T47D (cell line): ENCODE data around the gene SLC4A5.

Experiments
- DNase-seq, 2 experiments: peaks; one replicate each; pipeline versions ENCODE4 v3.0.0 to v3.0.0-alpha.2; 2011 to 2012; ENCODE audit warnings: low read depth in 1 of 2, low spot score in 1 of 2
- JUND ChIP-seq: IDR thresholded peaks from 2 replicates; pipeline ENCODE4 v1.6.1; 2012; ENCODE audit warnings: low read depth
- in situ Hi-C: cut with HindIII; loops from 2 replicates; pipeline ENCODE4 v1.10.0; 2016; ENCODE audit warnings: low sequenced_read_pairs, low pct_unique_long_range_greater_than_20kb

SLC4A5 gene

DNA sequence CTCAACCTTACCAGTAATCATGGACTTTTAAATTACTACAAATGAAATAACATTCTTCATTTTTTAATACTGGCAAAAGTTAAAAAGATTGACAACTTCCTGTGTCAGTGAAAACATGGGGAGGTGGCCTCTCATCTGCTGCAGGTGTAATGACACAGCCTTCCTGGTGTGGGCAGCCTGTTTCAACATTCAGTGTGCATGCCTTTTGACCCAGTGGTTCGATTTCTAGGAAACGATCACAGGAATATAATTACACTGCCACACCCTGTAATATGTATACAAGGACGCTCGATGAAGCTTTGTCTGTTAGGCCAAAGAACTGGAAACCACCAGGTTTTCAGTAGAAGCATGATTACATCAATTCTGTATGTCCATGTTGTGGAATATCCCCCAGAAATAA, 76.1 kb downstream of the SLC4A5 start:
- in situ Hi-C loops, result no loop called here
- peak in 1 of 2 experiments; percentile 56 for DNase-seq
- no peak for TF ChIP-seq JUND

DNA sequence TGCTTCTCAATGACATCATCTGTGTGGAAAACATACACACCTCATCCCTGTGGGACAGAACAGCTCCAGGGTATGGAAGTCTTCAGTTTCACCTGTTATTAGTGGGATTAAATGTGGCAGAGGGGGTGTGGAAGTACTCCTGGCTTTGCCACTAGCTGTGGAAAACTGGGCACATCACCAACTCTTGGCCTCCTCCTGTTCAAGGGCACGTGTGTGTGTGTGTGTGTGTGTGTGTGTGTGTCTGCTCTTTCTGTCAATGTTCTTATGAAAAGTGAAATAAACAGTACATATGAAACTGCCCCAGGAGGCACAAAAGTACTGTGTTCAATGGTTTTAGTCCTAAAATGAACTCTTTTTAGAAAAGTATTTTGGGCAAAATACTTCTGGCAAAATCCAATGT, 78.9 kb downstream of the SLC4A5 start:
- DNase-seq, result no peak
- in situ Hi-C loops, result no loop called here
- no peak for TF ChIP-seq JUND

DNA sequence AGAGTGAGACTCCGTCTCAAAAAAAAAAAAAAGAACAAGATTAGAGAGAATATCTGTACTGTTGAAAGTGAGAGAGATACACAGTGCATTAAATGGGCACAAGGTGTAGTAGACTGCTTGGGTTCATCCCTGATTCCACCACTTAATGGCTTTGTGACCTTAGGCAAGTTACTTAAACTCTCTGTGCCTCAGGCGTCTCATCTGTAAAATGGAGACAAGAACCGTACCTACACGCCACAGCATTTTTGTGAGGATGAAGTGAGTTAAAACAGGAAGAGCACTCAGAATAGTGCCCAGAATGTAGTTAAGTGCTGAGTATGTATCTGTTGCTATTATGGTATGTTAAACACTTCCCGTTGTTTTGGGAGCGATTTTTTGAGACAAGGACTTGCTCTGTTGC, 80.5 kb downstream of the SLC4A5 start:
- TF ChIP-seq JUND, result no peak
- no peak for DNase-seq
- in situ Hi-C loops, result no loop called here

DNA sequence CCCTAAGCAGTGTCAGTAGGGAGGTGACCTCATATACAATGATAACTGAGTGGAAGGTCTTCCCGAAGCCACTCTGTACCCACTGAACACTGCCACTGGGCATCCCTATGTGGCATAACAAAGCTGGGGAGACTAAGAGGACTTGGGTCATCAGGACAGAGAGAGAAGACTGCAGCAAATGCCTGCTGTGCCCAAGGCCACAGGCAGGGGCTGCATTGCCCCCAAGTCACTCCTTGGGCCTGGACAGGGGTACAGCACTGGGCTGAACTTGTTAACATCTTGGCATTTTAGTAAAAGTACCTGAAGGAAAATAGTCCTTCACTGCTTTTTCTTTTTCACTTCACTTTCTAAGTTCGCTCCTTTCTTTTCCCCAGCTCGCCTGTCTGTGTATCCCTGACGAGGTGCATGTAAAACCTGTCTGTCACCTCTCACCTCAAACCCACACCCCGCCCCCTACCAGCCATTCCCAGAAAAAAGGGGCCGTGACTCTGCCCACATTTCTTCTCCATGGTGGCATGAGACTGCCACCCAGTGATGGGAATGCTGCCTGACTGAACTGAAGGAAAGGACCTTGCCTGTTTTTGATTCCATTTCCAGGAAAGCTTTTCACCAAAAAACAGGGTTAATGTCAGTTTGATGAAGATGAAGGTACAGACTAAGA, 81.9 kb downstream of the SLC4A5 start:
- no peak for TF ChIP-seq JUND

DNA sequence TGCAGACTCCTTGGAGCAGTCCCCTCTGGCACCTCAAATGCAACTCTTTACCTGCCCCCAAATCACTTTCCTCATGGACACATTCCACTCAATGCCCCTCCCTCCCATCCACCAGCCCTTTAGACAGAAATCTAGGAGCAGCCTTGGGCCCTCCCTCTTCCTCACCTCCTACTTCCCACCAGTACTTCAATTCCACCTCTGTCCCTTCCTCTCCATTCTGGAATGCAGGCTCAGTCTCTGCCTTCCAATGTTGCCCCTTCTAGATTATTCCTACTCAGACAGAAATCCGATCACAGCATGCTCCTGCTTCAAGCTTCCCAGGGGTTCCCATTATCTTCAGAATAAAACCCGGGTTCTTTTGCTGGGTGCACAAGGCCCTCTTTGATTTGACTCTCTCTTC, 82.7 kb downstream of the SLC4A5 start:
- no peak for DNase-seq
- no peak for TF ChIP-seq JUND
- in situ Hi-C loops, result no loop called here

More for the DNA sequence above, 81.9 kb downstream of the SLC4A5 start:
- in situ Hi-C loops, result no loop called here
- DNase-seq, result peak; percentile 60 to 86

DNA sequence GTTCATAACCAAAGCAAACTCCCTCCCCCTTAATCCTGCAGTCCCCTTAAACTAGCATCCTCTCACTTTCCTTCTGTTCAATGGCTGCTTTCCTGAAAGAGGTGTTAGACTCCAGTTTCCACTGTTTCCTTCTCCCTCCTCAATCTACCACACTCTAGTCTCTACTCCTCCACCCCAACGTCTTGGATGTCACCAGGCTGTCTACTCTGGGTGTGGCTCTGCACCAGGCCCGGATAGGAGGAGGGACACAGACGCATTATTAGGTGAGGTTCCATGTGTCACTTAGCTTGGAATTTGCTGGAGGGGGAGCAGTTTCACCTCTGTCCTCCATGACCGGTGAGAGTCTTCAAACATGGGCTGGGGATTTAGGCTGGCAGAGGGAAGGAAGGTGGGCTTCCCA, 83.5 kb downstream of the SLC4A5 start:
- DNase-seq, result no peak
- no peak for TF ChIP-seq JUND
- in situ Hi-C loops, result no loop called here

DNA sequence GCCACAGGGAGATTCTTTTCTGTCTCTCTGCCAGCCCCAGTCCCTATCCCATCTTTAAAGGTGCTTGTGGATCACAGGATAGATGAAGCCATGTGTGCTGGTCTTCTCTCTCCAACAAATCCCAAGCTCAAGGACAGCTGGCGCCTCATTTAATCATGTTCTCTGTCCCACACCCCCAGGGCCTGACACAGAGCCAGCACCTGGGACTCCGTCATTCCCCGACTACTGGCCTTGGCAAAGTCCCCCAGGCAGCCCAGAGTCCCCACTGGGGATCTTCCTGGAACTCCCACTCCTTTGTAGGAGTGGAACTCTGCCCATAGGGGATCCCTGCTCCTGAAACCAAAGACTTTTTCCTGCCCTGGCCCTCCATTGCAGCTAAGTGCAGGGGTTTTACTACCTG, 84.0 kb downstream of the SLC4A5 start:
- in situ Hi-C loops, result no loop called here
- TF ChIP-seq JUND, result no peak
- DNase-seq, result no peak

DNA sequence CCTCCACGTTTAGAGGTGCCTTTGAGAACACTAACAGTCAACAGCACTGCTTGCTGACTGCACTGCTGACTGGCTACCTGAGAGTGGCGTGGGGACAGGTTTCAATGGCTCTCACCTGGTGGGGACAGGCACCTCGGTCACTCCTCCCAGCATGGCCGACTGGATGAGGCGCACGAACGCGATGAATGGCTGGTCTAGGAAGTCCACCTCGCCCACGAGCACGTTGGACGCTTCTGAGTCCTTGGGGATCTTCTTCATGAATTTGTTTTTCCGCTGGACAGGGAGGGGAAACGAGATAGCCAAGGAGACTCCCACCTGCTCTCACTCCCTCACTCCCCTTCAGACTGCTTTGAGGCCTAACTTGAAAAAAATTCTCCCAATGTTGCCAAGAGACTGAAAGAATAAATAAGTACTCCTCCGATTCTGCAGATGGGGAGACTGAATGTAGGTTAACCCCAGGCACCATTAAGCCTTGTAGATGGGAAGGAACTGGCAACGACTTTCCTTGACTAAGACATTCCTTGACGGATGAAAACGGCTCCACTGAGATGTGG, 87.5 kb downstream of the SLC4A5 start:
- no peak for TF ChIP-seq JUND
- no peak for DNase-seq
- in situ Hi-C loops, result no loop called here

DNA sequence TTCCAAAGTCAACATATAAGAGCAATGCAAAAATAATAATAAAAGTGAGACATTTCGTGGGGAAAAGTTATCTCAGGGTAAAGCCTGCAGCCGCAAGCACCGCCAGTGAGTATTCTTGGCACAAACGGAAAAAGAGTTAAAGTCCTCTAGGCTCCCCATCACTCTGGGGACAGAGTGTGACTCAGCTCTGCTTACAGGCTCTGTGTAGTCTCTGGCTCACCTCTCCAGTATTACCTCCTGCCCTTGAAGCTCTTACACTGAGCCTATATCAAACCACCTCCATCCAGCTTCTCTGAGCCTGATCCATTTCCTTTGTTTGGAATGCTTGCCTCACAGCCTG, 89.3 kb downstream of the SLC4A5 start:
- no peak for DNase-seq
- no peak for TF ChIP-seq JUND
- in situ Hi-C loops, result no loop called here

DNA sequence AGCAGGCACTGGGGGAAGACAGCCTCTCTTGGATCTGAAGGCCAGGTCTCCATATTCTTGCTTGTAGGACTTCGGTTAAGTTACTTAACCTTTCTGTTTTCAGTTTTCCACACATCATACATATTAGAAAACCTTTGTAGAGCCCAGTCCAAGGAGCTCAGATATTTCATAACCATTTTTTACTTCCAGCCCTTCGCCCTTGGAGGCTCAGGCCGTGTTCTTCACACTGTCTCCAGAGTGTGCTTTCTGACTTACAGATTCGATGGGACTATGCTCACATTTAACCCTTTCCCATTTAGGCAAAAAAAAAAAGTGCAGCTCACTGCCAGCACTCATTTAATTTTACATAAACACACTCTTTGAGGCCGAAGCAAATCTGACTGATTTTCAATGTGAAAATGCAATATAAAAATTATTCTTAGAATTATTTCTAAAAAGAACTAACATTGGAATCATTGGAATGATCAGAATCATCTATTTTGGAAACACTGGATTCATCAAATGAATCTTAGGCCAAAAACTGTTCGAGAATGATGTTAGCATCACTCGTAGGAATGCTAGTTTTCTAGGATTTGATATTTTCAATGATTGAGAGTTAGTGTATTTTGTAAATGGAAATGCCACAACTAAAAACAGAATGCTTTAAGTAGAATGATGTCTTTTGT, 89.8 kb downstream of the SLC4A5 start:
- no peak for DNase-seq
- in situ Hi-C loops, result no loop called here
- TF ChIP-seq JUND, result no peak

DNA sequence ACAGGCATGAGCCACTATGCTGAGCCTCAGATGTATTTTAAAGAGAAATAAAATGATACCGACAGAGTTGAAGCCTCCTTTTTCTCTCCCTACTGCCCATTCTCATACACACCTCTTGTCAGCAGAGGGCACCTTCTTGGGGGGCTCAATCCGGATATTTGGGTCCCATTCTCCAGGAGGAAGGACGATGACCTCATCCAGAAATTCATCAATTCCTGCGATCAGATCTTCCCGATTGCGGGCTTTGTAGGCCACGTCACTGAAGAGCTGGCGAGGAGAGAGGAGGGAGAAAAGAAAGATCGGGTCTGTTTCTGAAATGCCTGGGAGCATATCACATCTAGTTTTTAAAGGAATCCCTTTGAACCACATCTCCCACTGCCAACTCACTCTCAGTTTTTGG, 90.4 kb downstream of the SLC4A5 start:
- in situ Hi-C loops, result no loop called here
- no peak for TF ChIP-seq JUND

DNA sequence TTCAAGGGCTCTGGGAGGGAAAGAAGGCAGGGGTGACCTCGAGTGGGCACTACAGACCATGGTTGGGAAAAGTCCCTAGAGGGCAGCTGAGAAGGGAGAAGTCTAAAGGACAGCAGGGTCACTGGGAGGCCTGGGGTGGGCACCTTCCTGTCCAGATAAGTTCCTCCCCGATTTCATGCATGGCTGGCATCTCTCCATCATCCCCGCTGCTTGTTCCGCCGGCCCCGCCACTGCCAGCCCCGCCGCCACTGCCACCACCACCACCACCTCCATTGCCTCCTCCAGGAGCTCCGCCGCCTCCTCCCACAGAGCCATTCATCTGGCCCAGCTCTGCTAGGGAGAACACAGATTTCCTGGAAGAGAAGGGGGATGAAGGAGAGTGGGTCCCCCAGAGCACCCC, 91.2 kb downstream of the SLC4A5 start:
- in situ Hi-C loops, result no loop called here
- no peak for DNase-seq
- no peak for TF ChIP-seq JUND

More for the DNA sequence above, 90.4 kb downstream of the SLC4A5 start:
- no peak for DNase-seq

DNA sequence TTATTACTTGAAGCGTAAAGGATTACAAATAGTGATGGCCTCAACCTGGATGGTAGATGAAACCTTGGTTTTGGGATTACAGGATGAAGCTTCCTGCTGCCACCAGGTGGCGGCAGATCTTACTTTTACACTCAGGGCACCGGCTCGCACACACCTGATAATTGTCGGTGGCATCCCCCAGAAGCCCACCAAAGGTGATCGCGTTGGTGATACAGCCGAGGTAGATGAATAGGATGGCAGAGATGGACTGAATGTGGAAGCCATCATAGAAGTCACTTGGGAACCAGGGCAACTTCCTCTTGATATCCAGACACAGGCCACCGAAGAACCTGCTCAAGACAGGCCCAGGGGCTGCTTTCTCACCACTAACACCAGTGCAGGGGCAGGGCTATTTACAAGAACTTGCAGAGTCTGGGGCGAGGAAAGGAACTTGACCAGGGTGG, 93.0 kb downstream of the SLC4A5 start:
- DNase-seq, result peak; percentile 52 to 55
- in situ Hi-C loops, result no loop called here

More for the DNA sequence above, 93.0 kb downstream of the SLC4A5 start:
- no peak for TF ChIP-seq JUND
